GM10847 (cell line): ENCODE results near the gene SULT2B1.

Experiments used
- POLR2A ChIP-seq: IDR thresholded peaks from 2 replicates; pipeline ENCODE4 v1.6.1; 2011; ENCODE audit not compliant: insufficient read length; ENCODE audit errors: extremely low read depth

Gene SULT2B1

DNA sequence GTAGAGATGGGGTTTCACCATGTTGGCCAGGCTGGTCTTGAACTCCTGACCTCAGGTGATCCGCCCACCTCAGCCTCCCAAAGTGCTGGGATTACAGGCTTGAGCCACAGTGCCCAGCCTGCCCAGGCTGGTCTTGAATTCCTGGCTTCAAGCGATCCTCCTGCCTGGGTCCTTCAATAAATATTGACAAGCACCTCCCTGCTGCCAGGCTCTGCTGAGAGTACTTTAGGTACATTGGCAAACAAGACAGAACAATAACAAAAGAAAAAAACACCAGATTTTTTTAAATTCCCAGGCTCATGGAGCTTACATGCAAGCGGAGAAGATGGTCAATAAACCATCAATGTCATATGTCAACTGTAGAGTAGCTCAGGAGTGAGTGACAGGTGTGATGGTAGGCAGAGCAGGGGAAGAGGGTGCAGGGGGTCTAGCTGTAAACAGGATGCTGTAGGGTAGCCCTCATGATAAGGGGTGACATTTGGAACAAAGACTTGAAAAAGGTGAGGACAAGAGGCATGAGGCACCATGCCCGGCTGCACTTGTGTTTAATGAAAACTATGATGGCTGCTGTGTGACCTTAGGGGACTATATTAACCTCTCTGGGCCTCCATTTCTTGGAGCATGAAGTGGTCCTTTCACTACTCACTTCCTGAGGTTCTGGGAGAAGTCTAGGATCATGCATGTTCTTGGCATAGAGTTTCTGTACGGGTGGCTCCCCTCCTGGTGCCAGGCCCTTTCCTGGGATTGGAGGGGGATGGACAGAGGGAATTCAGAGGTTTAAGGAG, 19.6 kb downstream of the SULT2B1 start:
- no peak for TF ChIP-seq POLR2A

- TF ChIP-seq POLR2A = no peak
These were observed 21.2 kb downstream of the SULT2B1 start for GRCh38 chr19:48573163-48573505.

DNA sequence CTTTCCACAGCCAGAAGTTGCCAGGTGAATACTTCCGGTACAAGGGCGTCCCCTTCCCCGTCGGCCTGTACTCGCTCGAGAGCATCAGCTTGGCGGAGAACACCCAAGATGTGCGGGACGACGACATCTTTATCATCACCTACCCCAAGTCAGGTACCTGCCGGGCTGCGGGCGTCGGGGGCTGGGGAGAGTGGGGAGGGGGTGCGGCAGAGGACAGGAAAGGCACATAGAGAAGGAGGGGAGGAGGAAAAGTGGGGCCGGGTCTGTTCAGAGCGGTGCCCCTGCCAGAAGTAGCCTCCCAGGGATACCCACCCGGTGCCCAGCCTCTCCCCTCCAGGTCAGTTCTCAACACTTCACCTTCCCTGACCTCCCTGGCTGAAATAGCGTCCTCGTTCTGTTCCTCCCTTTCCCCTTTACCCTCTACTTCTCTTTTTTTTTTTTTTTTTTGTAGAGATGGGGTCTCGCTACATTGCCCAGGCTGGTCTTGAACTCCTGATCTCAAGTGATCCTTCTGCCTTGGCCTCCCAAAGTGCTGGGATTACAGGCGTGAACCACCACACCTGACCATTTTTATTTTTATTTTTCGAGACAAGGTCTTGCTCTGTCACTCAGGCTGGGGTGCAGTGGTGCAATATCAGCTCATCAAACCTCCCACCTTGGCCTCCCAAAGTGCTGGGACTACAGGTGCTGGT, 24.1 kb downstream of the SULT2B1 start:
- no peak for TF ChIP-seq POLR2A

GRCh38 chr19:48578891-48579290, 26.9 kb downstream of the SULT2B1 start:
- no peak for TF ChIP-seq POLR2A

DNA sequence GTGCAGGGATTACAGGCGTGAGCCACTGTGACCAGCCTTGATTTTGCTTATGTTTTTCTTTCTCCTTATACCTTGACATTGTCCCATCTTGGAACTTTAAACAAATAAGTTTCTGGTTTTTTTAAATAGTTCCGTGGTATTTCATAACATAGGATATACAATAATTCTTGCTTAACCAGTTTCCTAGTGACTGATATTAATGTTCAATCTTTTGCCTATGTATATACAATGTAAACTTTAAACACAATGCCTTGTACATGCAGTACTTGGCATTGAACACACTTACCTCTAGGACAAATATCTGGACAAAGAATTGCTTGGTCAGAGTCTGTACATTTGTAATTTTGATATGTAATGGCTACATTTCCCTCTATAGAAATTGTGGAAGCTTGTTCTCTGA, 30.2 kb downstream of the SULT2B1 start:
- TF ChIP-seq POLR2A = no peak

DNA sequence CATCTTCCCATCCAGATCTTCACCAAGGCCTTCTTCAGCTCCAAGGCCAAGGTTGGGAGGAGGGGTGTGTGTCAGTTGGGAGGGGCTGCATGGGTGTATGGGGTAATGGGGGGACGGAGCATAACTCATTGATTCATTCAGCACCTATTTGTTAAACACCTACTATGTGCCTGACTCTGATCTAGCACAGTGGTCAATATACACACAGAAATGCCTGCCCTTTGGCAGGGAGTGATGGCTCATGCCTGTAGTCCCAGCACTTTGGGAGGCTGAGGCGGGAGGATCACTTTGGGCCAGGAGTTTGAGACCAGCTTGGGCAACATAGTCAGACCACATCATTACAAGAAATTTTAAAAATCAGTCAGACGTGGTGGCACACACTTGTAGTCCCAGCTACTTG, 35.4 kb downstream of the SULT2B1 start:
- no peak for TF ChIP-seq POLR2A

DNA sequence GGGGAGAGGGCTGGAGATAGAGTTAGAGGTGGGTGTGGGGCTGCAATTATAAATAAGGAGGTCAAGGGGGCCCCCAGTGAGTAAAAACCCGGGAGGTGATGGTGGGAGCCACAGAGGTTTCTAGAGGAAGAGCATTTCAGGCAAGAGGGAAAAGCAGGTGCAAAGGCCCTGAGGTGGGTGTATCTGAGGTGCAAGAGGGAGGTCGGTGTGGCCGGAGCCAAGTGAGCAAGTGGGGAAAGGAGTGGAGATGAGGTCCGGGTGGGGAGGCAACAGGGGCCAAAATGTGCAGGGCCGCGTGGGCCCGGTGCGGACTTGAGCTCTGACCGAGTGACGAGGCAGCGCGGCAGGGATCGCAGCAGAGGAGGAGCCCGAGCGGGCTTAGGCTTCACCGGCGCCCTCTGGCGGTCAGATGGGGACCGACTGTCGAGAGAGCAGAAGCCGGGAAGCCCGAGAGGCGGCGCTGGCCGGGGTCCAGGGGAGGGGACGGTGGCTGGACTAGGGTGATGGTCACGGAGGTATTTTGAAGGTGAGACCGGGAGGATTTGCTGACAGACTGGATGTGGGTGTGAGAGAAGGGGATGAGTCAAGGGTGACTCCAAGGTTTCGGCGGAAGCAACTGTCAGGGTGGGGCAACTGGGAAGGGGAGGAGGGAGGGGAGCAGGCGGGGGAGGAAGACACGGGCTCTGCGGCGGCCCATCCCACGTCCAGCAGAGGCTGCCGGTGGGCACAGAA, 36.9 kb downstream of the SULT2B1 start:
- no peak for TF ChIP-seq POLR2A

DNA sequence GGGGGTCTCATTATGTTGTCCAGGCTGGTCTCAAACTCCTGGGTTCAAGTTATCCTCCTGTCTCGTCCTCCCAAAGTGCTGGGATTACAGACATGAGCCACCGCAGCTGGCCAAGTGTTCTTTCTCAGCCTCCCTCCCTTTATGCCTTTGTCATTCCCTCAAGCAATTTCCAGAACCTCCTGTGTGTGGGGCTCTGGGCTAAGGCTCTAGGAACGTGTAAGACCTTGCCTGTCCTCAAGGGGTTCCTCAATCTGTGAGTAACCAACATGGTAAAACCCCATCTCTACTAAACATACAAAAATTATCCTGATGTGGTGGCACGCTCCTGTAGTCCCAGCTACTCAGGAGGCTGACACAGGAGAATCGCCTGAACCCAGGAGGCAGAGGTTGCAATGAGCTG, 39.0 kb downstream of the SULT2B1 start:
- no peak for TF ChIP-seq POLR2A

DNA sequence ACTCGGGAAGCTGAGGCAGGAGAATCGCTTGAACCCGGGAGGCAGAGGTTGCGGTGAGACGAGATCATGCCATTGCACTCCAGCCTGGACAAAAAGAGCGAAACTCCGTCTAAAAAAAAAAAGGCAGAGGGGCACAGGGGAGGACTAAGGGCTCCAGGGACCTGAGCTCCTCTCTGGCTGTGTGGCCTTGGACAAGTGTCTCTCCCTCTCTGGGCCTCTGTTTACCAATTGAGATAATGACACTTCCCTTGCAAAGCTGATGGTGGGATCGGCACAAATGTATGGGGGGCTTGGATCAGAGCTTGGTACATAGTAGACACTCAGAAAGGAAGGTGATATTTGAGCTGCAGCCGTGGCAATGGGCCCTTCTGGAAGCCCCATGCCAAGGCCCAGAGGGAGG, 43.2 kb downstream of the SULT2B1 start:
- TF ChIP-seq POLR2A = no peak

DNA sequence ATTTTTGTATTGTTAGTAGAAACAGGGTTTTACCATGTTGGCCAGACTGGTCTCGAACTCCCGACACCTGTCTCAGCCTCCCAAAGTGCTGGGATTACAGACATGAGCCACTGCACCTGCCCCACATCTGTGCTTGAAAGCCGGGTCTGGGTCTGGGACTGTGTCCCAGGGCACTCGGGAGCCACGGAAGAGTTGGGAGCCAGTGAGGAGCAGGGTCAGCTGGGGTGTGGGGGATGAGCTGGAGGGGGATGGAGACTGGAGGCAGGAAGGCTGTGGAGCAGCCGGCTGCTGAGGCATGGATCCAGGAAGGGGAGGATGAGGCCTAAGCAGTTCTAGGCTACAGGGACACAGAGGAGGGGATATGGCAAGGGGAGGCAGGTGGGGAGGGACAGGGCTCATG, 43.9 kb downstream of the SULT2B1 start:
- no peak for TF ChIP-seq POLR2A

DNA sequence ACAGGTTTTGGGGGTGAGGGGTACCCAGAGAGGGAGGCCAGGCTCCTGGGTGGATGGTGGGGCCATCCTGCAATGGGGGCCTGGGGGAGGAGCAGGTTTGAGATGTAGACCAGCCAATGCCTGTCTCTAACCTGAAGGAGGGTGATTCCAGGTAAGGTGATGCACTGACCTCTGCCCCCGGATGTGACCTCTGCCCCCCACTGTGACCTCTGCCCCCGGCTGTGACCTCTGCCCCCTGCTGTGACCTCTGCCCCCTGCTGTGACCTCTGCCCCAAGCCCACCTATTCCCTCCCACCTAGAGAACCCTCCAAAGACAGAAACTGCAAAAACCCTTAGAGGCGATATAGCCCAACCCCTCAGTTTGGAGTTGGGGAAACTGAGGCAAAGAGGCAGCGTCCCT, 44.3 kb downstream of the SULT2B1 start:
- no peak for TF ChIP-seq POLR2A

GRCh38 chr19:48596679-48597465, 44.9 kb downstream of the SULT2B1 start:
- TF ChIP-seq POLR2A = no peak

- no peak for TF ChIP-seq POLR2A
These were observed 47.2 kb downstream of the SULT2B1 start for GRCh38 chr19:48598996-48599700.

DNA sequence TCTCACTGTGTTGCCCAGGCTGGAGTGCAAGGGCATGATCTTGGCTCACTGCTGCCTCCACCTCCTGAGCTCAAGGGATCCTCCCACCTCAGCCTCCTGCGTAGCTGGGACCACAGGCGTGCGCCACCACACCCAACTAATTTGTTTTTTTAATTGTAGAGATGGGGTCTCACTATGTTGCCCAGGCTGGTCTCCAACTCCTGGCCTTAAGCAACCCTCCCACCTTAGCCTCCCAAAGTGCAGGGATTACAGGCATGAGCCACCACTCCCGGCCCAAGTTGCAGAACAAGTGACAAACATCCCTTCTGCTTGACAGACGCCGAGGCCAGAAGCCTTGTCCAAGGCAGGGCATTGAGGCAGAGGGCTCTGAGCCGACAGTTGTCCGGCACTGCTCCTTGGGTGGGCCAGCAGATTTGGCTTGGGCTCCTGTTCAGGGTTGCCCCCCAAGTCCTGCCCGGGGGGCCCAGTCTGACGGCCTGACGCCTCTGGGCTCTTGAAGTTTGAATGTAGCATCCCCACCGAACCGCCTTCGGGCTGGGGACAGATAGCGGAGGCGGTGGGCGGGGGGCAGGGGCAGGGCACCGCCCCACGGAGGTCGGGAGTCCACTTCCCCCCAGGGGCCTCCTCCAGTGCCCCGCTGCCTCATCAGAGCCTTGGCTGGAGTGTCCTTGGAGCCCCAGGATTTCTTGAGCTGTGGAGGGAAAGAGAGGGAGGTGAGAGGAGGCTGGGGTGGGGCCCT, 48.9 kb downstream of the SULT2B1 start:
- TF ChIP-seq POLR2A = no peak
